Activated CD4-positive, alpha-beta T cell treated with anti-CD3 and anti-CD28 coated beads, Interleukin-10, Interleukin-2, amounts not matched to agents 100 ng/mL and 50 ng/mL, durations not matched to agents 16 hours and 8 hours (primary cell): Measurements from ENCODE around the gene BEST1.

ENCODE experiments used
- DNase-seq: peaks from one replicate; pipeline ENCODE4 v3.0.0-alpha.2; 2020

The BEST1 gene

DNA sequence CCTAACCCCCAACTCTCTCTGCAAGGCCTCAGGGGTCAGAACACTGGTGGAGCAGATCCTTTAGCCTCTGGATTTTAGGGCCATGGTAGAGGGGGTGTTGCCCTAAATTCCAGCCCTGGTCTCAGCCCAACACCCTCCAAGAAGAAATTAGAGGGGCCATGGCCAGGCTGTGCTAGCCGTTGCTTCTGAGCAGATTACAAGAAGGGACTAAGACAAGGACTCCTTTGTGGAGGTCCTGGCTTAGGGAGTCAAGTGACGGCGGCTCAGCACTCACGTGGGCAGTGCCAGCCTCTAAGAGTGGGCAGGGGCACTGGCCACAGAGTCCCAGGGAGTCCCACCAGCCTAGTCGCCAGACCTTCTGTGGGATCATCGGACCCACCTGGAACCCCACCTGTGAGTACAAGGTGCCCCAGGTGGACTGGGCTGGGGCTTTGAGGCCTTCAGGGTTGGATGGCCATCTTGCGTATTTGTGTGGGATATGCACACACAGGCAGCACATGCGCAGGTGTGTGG, at the start of gene BEST1:
Gene BEST1 (plus strand): TSS at position 317 of the 513 bp plus-strand sequence. CDS start 1,456 bp downstream, outside the sequence.
- DNase-seq, result no peak

DNA sequence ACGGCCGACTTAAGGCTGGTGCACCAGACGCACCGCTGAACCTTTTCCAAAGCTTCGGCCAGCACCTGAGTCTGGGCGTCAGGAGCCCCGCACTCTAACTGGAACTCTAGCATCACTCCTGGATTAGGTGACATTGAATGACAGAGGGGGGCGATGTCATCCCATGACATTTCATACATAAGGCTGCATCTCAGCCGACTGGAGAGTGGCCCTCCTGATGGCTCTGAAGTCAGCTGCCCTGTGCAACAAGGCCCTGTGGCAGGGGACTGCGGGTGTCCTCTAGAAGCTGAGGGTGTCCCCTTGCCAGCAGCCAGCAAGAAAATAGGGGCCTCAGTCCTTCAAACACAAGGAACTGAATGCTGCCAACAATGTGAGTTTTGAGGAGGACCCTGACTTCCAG, 48.8 kb upstream of the BEST1 start:
- no peak for DNase-seq

DNA sequence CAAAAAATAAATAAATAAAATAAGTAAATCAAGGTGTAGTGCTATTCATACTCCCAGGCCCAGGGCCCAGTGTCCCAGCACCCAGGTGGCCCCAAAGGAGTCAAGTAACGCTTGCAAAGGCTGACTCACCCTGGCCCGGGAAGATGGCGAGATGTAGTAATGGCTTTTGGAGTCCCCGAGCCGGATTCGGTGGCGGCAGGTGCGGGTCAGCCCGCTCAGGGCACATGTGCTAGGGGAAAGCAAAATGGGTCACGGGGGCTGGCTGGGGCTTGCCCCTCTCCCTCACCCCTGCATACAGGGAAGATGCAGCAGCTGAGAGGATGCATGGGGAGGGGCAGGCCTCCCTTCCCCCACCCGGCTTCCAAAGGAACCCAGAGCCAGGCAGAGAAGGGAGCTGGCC, 47.8 kb upstream of the BEST1 start:
- no peak for DNase-seq

DNA sequence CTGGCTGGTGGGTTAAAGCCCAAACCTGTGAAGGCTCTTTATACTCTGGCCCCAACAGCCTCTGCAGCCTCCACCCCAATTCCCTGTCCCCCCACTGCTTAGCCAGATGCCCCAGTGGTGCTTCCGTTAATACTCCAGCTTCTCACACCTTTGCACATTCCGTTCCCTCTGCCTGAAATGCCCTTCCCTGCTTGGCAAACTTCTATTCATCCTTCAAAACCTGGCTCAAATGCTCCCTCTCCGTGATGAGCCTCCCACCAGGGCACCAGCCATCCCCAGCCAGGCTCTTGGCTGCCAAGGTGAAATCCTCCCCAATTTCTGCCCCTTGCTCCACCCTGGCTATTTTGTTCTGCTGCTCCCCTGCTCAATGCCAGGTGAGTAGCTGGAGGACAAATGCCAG, 46.3 kb upstream of the BEST1 start:
- DNase-seq, result no peak

DNA sequence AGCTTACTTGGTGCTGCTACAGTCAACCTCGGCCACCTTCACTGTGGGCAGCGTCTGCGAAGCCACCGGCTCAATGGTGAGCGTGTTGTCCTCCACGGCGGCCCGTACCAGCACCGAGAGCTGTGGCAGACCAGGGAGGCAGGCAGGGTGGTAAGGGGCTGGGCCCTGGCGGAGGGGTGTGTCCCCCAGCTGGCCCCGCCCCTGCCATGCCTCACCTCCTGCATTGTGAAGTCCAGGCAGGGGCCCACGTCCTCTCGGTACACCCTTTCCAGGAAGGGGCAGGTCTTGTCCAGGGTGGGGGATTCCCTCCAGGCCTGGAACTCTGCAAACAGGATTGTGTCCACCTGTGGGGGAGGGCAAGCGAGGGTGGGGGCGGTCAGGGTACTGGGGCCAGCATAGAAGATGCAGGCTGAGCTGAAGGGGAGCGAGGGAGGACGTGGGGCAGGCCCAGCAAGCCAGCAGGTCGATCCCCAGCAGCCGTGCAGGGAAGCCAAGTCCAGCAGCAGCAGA, 45.6 kb upstream of the BEST1 start:
- DNase-seq, result peak; percentile 19

DNA sequence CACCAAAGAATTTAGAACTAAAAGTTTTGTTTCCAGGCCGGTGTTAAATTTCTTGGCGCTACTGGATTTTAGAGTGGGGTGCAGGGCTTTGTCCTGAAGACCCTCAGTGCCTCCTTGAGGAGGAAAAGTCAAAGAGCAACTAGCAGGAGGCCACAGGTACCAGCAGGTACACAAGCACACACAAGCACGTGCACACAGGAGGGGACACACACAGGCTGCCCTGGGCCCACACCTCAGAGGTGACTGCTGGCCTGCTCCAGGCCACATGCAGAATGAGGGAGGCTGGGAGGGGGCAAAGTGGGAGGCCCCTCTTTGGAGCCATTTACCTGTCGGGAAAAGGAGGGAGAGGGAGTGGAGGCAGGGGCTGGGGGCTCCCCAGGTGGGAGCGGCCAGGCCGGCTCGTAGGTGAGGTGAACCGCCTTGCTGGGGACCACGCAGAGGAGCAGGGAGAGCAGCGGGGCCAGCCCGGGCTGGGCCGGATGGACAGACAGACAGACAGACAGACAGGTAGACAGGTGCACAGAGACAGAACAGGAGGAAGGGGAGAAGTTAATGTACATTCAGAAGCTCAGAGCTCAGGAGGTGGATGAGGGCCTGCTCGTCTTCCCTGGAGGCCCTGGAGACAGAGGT, 45.0 kb upstream of the BEST1 start:
- no peak for DNase-seq

DNA sequence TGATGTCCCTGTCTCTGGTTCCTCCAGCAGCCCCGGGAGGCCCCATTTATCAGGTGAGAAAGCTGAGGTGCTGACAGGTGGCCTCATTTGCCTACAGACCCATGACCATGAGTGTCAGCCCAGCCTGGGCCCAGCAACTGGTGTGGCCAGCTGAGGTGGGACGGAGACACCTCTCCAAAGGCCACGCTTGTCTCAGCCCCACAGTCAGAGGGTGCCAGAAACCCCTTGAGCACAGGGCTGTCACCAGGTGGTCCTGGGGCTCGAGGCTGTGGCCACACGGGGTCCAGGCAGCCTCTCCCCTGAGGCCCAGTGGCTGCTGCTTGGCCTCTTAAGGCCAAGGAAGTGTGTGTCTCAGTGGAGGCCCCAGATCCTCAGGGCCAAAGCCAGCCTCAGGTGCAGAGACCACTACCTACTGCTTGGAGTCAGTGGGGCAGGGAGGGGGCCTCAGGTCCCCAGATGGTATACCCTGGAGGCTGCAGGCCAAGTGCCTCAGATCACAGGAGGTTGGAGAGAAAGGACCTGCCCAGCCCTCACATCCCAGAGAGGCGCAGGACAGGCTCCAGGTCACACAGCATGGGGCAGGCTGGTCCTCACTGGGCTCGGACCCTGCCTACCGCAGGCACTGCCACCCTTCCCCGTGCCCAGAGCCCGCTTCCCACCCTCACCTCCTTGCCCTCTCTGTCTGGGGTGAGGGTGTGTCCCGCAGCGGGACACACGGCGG, 44.2 kb upstream of the BEST1 start:
- no peak for DNase-seq

DNA sequence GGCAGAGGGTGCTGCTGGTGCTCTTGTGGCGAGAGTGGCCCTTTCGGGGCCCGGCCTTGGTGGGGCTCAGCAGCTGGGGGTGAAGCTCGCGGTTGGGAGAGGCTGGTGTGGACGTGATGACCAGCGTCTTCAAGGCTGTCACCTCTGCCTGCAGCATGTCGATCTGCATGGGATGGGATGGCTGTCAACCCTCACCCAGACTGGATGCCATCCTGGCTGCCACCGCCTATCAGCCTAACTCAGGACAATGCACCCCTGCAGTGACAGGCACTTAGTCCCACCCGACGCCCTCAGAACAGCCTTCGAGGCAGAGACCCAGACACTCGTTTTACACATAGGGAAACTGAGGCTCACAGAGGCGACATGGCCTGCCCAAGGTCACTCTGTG, 43.6 kb upstream of the BEST1 start:
- DNase-seq, result no peak

DNA sequence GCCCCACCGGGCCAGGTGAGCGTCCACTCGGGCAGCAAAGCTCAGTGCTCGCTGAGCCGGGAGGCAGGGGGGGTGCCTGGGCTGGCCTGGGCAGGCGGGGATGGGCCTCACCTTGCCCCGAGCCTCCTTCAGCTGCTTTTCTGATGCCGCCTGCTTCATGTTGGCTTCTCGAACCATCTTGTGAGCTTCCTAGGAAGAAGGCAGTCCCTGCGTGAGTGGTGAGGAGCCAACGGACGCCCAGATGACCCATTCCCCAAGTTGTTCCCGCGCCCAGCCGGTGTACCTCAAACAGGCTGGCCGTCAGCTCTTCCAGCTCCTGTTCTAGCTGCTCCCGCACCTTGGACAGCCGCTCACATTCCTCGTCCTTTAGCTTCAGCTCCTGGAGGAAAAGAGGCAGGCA, 42.9 kb upstream of the BEST1 start:
- no peak for DNase-seq

DNA sequence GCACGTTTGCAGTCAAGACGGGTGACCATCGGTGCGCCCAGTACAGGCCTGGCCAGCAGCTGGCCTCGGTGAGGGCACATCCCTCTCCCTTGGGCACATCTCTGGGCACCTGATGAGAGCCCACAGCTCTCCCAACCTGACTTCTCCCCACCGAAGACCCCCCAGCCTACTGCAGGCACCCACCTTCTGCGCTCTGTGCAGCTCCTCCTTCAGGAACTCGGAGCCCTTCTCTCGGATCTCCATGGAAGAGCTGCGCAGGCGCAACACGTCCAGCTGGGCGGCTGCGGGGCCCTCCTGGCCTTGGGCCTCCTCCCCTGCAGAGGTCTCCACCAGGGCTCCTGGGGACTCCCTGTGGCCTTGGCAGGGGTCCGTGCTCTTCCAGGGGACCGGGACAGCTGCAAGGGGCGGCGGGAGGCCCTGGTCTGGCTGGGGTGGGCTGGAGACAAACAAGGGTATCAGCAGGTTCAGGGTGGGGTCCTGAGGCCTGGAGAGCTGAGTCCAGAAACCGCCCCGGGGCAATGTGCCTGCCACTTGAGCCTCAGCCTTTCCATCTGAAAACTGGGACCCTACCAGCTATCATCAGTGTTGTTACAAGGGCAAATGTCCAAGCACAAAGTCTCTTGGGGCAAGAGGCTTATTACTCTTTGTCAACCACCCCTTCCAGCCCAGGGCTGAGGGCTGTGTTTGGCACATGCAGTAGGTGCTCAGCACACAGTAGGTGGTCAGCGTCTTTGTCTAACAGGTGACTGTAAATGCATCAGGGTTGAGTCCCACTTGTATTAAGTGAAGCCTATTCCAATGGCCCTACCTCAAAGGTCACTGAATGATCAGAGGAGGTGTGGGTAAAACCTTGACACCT, 42.1 kb upstream of the BEST1 start:
- DNase-seq, result no peak

DNA sequence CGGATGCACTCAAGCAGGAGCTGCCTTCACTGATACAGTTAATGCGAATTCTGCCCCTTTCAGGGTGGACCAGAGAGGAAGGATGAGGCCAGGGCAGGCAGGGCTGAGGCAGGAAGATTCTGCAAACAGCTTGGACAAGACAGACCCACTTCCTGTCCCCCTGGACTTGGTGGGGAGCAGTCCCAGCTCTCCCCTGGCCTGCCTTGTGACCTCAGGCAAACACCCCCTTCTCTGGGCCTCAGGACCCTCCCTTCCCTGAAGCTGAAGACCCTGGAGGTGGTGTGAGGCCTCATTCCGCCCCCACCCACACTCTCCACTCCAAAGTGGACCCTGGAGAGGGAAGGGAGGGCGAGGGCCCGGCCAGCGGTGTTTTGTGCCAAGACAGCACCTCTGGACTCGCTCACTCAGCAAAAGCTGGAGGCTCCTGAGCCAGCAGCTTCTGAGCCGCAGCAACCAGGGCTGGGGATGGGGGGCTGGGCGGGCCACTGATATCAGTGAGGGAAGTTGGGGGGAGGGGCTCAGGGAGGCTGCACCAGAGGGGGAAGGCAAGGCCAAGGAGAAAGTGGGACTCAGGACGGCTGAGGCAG, 41.3 kb upstream of the BEST1 start:
- no peak for DNase-seq

DNA sequence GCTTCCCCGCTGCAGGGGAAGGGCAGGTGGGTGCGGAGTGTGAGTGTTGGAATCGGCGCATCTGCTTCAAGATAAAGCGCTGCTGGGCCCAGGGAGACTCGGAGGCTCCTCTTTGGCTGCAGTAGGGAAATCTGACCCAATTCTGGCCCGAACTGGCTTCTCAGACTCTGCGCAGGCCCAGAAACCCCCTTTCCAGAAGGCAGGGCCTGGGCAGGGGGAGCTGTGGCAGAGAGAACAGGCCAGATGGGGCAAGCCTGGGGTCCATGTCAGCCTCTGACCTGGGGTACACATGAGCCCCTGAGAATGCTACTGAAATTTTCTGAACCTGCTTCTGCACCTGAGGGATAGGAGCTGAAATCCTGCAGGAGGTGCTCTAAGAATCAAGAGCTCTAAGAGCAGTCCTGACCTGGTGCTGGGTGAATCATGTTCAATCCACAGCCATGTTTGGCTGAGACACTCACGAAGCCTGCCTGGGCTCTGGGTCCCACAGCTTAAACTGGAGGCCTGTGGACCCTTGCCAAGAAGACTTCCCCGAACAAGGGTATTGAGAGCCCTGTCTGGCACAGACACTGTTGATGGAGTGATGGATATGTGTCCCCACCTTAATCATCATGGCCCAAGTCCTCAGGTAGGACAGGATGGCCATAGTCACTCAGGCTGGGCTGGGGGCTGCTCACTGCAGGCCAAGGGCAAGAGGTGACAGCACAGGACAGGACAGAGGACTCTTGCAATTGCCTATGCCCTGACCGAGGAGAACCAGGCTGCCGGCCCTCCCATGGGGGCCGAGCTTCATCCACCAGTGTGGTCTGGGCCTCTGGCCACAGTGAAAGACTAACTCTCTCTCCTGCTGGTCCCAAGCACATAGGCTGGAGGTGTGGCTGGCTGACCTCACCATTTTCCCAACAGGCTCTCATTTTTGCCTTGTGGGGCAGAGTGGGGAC, 39.7 kb upstream of the BEST1 start:
- no peak for DNase-seq

DNA sequence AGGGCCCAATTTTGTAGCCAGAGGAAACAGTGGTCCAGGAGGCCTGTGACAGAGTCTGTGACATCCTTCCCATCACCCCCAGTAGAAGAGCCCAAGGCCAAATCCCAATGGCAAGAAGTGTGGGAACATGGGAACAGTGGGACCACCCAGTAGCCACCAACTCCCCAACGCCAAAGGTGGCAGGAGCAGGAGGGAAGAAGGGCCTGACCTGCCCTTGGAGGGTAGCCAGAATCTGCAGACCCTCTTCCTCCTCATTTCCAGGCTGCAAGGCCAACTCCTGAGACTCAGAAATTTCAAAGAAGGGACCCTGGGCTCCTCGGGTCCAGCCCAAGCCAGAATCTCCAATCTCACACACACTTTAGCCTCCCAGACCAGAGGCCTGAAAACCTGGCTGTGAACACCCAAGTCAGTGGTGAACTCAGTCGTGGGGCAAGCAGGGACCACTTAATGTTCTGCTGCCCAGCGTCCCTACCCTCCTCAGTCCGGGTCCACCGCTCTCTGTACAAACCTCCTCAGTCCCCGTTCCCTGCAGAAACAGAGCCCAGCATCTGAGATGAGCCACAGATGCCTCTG, 38.9 kb upstream of the BEST1 start:
- DNase-seq, result no peak

DNA sequence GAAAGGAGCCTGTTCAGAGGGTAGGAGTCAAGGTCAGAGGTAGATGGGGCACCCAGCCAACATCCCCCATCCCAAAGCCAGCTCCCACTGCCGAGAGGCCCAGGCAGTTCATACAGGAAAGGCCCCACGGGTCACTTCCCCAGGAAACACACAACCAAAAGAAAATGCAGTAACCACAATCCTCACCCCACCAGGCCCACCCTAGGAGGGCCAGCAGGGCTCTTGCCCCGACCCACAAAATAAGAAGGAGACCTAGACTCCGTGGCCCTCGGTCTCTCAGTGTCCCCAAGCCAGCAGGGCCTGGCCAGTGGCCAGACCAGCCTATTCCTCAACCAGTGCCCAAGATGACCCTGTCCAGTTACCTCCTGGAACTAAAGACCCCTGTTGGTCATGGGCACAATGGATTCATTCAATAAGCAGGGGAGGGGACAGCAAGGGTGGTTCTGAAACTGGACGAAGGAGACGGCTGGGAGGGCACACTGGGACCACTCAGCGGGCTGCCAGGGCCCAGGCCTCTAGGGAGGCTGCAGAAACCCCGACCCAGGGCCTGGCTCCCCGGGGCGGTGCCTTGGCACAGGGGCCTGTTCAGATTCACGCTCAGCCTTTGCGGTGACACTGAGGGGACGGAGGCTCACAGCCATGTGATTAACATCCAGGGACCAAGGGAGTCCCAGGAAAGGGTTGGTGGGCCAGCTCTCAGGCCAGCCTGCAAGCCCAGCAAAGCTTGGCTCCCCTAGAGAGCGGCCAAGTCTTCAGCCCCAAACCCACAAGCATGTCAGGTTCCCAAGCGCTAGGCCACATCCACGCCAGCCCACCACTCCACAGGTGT, 38.2 kb upstream of the BEST1 start:
- no peak for DNase-seq

DNA sequence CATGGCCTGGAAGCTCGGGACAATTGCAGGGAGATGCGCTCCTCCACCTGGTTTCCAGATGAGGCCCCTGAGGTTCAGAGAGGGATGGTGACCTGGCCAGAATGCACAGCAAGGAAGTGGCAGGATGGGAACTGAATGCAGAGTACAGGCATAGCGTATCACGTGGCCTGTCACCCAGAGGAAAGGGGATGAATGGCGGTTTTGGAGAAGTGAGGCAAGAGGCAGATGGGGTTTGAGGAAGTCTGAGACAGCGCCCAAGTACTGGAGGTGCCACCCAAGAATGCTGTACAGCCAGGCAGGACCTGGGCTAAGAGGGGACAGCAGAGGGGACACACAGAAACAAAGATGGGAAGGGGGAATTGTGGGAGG, 37.6 kb upstream of the BEST1 start:
- DNase-seq, result no peak

DNA sequence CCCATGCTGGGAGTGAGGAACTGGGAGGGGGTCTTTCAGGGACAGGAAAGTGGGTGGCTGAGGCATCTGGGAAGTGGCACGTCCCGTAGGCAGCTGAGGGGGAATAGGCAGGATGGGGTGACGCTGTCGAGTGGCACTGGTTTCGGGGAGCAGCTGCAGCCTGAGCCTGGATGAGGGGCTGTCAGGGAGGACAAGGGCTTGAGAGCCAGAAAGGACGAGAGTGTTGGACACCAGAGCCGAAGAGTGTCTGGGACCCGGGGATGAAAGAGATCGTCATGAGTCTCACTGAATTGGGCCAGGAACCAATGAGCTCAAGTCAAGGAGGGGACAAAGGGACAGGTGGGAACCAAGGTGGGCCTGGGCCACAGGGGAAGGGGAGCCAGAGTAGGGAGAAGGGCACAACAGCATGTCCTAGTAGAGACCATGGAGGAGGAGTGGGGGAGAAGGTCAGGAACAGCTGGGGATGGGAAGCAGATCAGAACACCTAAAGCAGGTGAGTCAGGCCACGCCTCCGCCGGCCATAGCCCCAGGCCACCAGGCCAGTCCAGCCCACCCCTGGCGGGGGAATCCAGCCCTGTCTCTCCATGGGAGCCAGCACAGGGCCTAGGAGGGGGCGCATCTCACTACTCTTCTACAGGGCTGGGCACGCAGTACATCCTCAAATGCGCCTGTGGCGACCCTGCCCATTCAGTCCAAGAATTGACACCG, 37.0 kb upstream of the BEST1 start:
- DNase-seq, result no peak

DNA sequence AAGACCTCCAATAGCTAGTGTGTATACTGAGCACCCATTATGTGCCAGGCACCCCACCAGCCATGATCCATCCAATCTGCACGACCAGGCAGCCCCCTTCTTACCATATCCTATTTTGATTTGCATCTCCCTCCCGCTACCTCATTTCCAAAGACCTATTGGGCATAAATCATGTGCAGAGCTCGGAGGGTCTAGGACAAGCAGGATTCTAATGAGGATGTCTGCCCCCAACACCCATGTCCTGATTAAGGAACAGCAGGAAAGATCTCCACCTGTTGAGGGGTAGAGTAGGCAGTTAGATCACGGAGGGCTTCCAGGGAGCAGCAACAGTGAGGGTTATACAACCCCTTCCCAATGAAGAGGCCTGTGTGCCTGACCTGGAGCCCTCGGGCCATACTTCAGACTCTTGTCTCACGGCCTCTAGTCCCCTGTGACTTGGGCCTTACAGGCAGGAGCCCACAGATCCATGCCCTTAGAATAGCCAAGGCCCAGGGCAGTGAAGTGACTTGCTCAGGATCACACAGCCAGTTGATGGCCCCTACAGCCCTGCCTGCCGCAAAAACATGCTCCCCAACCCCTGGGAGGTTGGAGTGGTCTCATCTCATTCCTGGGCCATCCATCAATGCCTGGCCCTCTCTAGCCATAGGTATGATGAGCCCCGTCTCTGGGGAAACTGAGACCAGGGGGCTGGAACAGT, 36.3 kb upstream of the BEST1 start:
- DNase-seq, result no peak

DNA sequence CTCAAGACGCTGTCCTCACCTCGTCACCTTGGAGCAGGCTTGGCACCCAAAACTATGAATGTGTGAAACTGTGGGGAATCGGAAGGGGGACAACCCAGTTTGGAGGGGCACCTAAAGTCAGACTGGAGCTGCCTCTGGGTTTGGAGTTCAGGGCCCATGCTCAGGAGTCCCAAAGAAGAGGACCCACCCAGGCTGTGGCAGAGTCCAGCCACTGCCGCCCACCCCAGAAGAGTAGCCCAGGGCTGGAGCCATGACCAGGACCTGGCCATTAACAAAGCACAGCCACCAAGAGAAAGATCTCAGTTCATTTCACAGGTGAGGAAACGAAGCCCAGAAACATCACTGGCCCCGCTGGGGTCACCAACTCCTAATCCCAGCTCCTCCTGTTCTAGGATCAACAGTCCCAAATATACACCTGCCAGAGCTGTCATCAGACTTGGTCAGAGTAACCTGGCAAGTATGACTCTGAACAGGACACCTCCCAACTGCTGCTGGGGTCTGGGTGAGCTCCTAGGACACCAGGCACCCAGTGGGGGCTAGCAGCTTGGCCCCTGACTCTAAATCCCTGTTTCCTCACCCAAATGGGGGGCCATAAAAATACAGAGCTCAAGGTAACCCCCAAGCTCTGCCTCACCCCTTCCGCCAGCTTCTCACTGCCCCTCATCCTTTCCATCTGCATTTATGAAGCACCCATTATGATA, 35.5 kb upstream of the BEST1 start:
- no peak for DNase-seq
